Body of pancreas (tissue), 4 donors: Measurements from ENCODE around the gene PLCH1. TPM values are rescaled to one million over a fixed set of nuclear protein-coding genes. Genes with fewer than 3 reads are reported as not detected.

Source experiments
- ATAC-seq: fragments of 150-250 bp; one replicate; pipeline ENCODE4 v1.9.1; 2016
- DNase-seq, 4 donors: peaks; one replicate each; pipeline ENCODE4 v3.0.0-alpha.2; 2019
- H3K27ac ChIP-seq, 4 donors: fragments of 200-600 bp; sonication (generic); 1 replicate in 3 of 4; 2 replicates in 1 of 4; pipeline versions ENCODE4 v1.5.1 to v1.6.1; 2016 to 2019; ENCODE audit warnings: mild to moderate bottlenecking in 1 of 4, mixed read lengths in 1 of 4, moderate library complexity in 1 of 4
- H3K27me3 ChIP-seq, 2 donors: fragments of 200-600 bp; sonication (generic); one replicate each; pipeline ENCODE4 v1.6.0; 2016; ENCODE audit warnings: mild to moderate bottlenecking in 1 of 2
- H3K36me3 ChIP-seq, 2 donors: fragments of 200-600 bp; sonication (generic); replicated peaks in 1 of 2; 2 replicates each; pipeline ENCODE4 v1.5.1; 2016; ENCODE audit warnings: low read depth in 2 of 2; ENCODE audit not compliant: insufficient read depth in 1 of 2
- H3K4me1 ChIP-seq: fragments of 200-600 bp; sonication (generic); one replicate; pipeline ENCODE4 v1.6.0; 2016
- H3K4me3 ChIP-seq, 2 donors: fragments of 200-600 bp; sonication (generic); 1 replicate in 1 of 2; 2 replicates in 1 of 2; pipeline ENCODE4 v1.5.1; 2016 to 2019
- H3K9me3 ChIP-seq, 3 donors: fragments of 200-600 bp; sonication (generic); 1 replicate in 2 of 3; 2 replicates in 1 of 3; pipeline ENCODE4 v1.5.1; 2016
- POLR2A ChIP-seq, 3 donors: fragments of 450-650 bp; IDR thresholded peaks; one replicate each; pipeline ENCODE4 v1.6.1; 2016; ENCODE audit warnings: antibody characterized with exemption in 3 of 3, mild to moderate bottlenecking in 2 of 3
- WGBS, 2 donors: methylation state at CpG; one replicate each; pipeline ENCODE4 v1.1.5; 2017; 5-methylcytosine and 5-hydroxymethylcytosine counted together
- intact Hi-C: fragments of 100-400 bp; cut with DNase I; formaldehyde crosslinking; loops from one replicate; pipeline ENCODE4 v1.15.1; 2023
- total RNA-seq, 2 donors: library from RNA; depleted of rRNA; stranded (reverse); fragments of >200 nt; gene quantifications; one replicate each; pipeline ENCODE4 v1.1.0, GENCODE V29; 2016
- TF ChIP-seq, protein P1 (sequence below), 7 experiments: fragments of 450-650 bp in 4 of 7; fragments of 200-600 bp in 3 of 7; sonication (generic) in 3 of 7; IDR thresholded peaks; one replicate each; pipeline ENCODE4 v1.5.1; 2016 to 2019; ENCODE audit warnings: antibody characterized with exemption in 7 of 7

Gene PLCH1
- total RNA-seq, 2 donors from 2014 or later, result 3.0 to 5.2 TPM

DNA sequence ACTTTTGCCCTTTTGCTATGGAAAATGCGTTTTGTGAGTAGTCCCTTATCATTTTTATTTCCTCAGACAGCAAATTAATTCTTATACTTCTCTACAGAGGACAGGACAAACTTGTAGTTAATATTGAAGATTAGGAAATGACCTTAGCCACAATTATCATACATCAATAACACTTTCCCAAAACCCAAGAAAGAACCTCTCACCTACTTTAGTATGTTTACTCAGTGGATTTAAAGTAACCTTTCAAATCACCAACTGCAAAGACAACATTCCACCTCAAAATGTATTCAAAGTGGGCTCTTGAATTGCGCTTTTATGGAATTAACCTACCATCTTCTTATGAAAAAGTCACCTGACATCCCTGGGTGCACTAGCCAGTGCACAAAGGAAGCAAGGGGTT, 107.3 kb downstream of the PLCH1 start:
- WGBS, 2 donors, result 53 to 85% methylated on average over 2 of the region's 2 CpGs
- intact Hi-C loops, result no loop called here

DNA sequence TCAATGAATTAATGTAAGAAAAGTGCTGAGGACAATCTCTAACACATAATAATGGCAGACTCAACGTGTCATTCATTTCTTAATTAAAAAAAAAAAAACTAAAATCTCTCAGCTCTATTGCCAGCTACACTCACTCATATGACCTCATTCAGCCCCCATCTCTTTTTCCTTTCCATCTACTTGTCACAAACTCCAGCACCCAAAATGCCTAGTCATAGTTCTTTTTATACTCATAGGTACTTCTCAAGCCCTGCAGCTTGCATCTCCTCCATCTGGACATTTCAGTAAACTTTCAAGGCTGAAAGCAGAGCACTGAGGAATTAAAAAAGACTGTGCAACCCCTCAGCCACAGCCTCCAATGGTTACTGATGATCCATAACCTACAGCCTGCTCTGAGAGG, 109.8 kb downstream of the PLCH1 start:
- DNase-seq (no peak), ATAC-seq (no peak)
- TF ChIP-seq POLR2A (IDR thresholded peaks at IDR 0.05), result no peak
- TF ChIP-seq, protein P1, sequence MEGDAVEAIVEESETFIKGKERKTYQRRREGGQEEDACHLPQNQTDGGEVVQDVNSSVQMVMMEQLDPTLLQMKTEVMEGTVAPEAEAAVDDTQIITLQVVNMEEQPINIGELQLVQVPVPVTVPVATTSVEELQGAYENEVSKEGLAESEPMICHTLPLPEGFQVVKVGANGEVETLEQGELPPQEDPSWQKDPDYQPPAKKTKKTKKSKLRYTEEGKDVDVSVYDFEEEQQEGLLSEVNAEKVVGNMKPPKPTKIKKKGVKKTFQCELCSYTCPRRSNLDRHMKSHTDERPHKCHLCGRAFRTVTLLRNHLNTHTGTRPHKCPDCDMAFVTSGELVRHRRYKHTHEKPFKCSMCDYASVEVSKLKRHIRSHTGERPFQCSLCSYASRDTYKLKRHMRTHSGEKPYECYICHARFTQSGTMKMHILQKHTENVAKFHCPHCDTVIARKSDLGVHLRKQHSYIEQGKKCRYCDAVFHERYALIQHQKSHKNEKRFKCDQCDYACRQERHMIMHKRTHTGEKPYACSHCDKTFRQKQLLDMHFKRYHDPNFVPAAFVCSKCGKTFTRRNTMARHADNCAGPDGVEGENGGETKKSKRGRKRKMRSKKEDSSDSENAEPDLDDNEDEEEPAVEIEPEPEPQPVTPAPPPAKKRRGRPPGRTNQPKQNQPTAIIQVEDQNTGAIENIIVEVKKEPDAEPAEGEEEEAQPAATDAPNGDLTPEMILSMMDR (IDR thresholded peaks at IDR 0.05), result no peak
- 68 to 89% methylated on average over 1 of the region's 1 CpG for WGBS, 2 donors
- intact Hi-C loops, result no loop called here
- H3K27me3 ChIP-seq, result no peaks in the 10 kb centered on the region
- no peaks in the 10 kb centered on the region for H3K9me3 ChIP-seq
- H3K27ac ChIP-seq, result no peak overlapping the region
- H3K4me3 ChIP-seq, result no peak overlapping the region
- no peaks in the 10 kb centered on the region for H3K36me3 ChIP-seq
- H3K4me1 ChIP-seq, result no peaks in the 10 kb centered on the region

More for the DNA sequence above, 107.3 kb downstream of the PLCH1 start:
- H3K4me3 ChIP-seq, result no peak overlapping the region
- ATAC-seq (no peak), DNase-seq (no peak)
- no peak overlapping the region for H3K27ac ChIP-seq
- no peaks in the 10 kb centered on the region for H3K9me3 ChIP-seq
- no peaks in the 10 kb centered on the region for H3K27me3 ChIP-seq
- no peaks in the 10 kb centered on the region for H3K36me3 ChIP-seq
- TF ChIP-seq, protein P1 (IDR thresholded peaks at IDR 0.05), result no peak
- TF ChIP-seq POLR2A (IDR thresholded peaks at IDR 0.05), result no peak
- no peaks in the 10 kb centered on the region for H3K4me1 ChIP-seq

DNA sequence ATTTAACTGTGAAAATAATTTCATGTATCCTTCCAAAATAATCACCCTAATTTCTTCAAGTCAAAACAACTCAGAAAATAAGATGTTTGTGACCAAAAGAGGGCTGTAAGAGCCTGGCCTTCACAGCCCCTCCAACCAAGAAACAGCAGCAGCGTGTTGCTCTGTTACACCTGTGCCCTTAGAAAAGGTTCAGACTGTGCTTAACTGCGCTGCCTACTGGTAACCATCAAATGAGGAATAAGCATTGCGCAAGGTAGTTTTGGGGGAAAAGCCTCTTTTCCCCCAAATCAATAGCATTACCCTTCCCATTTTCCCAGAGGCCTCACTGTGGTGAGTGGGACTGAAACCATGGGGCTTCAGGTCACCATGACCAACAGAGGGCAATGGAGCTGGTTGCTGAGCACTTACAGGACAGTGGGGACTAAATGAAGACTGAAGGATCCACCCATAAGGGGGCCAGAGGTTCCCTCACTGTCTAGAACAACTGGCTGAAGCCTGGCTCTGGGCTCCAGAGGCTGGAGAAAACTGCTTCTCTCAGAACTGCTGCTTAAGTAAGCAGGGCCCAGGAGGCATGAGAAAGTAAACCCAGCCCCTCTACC, 110.7 kb downstream of the PLCH1 start:
- 97 to 100% methylated on average over 3 of the region's 3 CpGs for WGBS, 2 donors
- Histone ChIP-seq H3K27me3 (no peaks in the 10 kb centered on the region), H3K9me3 (no peaks in the 10 kb centered on the region), H3K36me3 (no peaks in the 10 kb centered on the region), H3K27ac (no peak overlapping the region), H3K4me3 (no peak overlapping the region), H3K4me1 (no peaks in the 10 kb centered on the region)
- TF ChIP-seq, protein P1 (IDR thresholded peaks at IDR 0.05), result no peak
- no peak for TF ChIP-seq POLR2A (IDR thresholded peaks at IDR 0.05)
- DNase-seq (no peak), ATAC-seq (no peak)
- intact Hi-C loops, result no loop called here

DNA sequence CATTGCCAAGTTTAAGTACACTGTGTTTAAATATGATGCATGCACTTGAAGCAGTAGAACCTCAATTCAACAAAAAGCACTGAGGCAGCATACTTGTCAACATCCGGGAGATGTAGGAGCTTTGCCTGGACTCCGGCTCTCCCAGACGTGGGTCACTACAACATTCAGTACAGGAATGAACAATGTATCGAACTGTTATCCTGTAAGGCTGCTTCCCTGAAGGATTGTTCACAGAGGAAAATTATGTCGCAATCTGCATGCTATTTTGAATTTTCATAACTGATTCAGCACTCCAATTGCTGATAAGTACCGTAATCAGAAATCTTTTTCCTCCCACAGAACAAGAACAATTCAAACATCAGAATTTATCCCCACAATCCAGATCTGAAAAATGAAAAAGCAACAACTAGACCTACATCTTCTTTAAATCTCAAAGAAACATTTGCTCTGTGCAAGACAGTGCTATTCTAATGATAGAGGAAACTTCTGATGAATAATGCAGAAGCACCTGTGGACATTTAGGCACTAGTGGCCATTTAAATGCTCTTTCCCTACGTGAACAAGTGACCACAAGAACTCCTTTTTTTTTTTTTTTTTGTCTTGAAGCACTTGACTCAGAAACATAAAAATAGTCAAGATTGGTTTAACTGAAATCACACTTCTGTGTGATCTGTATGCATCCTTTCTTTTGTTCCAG, 113.4 kb downstream of the PLCH1 start:
- Histone ChIP-seq H3K9me3 (no peaks in the 10 kb centered on the region), H3K27me3 (no peaks in the 10 kb centered on the region), H3K27ac (no peak overlapping the region), H3K4me3 (no peak overlapping the region), H3K4me1 (no peaks in the 10 kb centered on the region), H3K36me3 (no peaks in the 10 kb centered on the region)
- 41 to 49% methylated on average over 7 of the region's 7 CpGs for WGBS, 2 donors
- intact Hi-C loops, result no loop called here
- ATAC-seq, result no peak
- TF ChIP-seq, protein P1 (IDR thresholded peaks at IDR 0.05), result no peak
- TF ChIP-seq POLR2A (IDR thresholded peaks at IDR 0.05), result no peak
- no peak for DNase-seq

DNA sequence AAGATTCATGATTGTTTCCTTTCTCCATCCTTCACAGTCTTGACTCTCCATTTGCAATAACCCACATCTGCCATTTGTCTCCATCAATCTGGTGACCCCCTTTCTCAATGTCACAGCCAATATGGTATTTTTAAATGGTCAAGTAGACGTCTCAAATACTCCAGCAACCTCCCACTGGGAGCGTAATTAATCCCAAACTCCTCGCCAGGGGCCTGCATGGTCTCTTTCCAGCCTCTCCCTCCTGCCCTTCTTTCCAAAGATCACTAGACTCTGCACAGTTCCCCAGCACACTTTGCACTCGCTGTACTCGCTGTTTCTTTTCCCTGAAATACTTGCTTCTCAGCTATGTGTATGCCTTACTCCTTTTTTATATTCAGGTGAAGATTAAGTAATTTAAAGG, 115.3 kb downstream of the PLCH1 start:
- H3K9me3 ChIP-seq, result no peaks in the 10 kb centered on the region
- WGBS, 2 donors, result 71 to 77% methylated on average over 5 of the region's 5 CpGs
- H3K4me1 ChIP-seq, result no peaks in the 10 kb centered on the region
- no peaks in the 10 kb centered on the region for H3K36me3 ChIP-seq
- H3K27ac ChIP-seq, result no peak overlapping the region
- no peak overlapping the region for H3K4me3 ChIP-seq
- intact Hi-C loops, result no loop called here
- no peaks in the 10 kb centered on the region for H3K27me3 ChIP-seq
- TF ChIP-seq POLR2A (IDR thresholded peaks at IDR 0.05), result no peak
- TF ChIP-seq, protein P1 (IDR thresholded peaks at IDR 0.05), result no peak
- no peak for DNase-seq
- no peak for ATAC-seq
